PC-3 (cell line): ENCODE data around the gene TFF2. TPM values are rescaled to one million over a fixed set of nuclear protein-coding genes. Genes with fewer than 3 reads are reported as not detected.

Experiments used
- ATAC-seq: fragments of 200-7000 bp; cut with Tn5 transposase; 2 replicates; pipeline ENCODE4 v1.9.1; 2020; ENCODE audit warnings: mild to moderate bottlenecking, moderate library complexity
- BruUV-seq: library from RNA; stranded (reverse); fragments of 400-500 nt; replicated peaks from 2 replicates; lab custom pipeline; 2021; lab: Mats Ljungman, UMichigan
- CTCF ChIA-PET: fragments of 300-600 bp; sonication (Branson Sonifier 250); formaldehyde crosslinking; loops from one replicate; lab custom pipeline; 2022; ENCODE audit warnings: antibody characterized with exemption; lab: Charles Lee
- POLR2A ChIA-PET: fragments of 300-600 bp; sonication (Branson Sonifier 250); formaldehyde crosslinking; loops from one replicate; lab custom pipeline; 2022; ENCODE audit warnings: antibody characterized with exemption; ENCODE audit not compliant: unreplicated experiment; lab: Charles Lee
- DNase-seq: peaks from one replicate; pipeline ENCODE4 v3.0.0-alpha.2; 2015
- H2AFZ ChIP-seq: fragments of 300-600 bp; sonication (generic); 2 replicates; pipeline ENCODE4 v1.6.0; 2016; ENCODE audit warnings: antibody characterized with exemption, low read length
- H3F3A ChIP-seq: fragments of 300-600 bp; sonication (generic); one replicate; pipeline ENCODE4 v1.6.0; 2017; ENCODE audit warnings: antibody characterized with exemption, low read length, control low read depth, mild to moderate bottlenecking; ENCODE audit not compliant: unreplicated experiment
- H3K27ac ChIP-seq: fragments of 300-600 bp; sonication (generic); 2 replicates; pipeline ENCODE4 v1.5.1; 2016; ENCODE audit warnings: mild to moderate bottlenecking, low read length
- H3K27me3 ChIP-seq: fragments of 300-600 bp; sonication (generic); 2 replicates; pipeline ENCODE4 v1.6.1; 2016; ENCODE audit warnings: low read length, mixed read lengths
- H3K36me3 ChIP-seq: fragments of 300-600 bp; sonication (generic); 2 replicates; pipeline ENCODE4 v1.6.1; 2016; ENCODE audit warnings: low read depth, mixed run types, low read length, mixed read lengths
- H3K4me1 ChIP-seq: fragments of 300-600 bp; sonication (generic); 2 replicates; pipeline ENCODE4 v1.5.1; 2016; ENCODE audit warnings: low read length; ENCODE audit not compliant: insufficient read depth
- H3K4me2 ChIP-seq: fragments of 300-600 bp; sonication (generic); 2 replicates; pipeline ENCODE4 v1.6.0; 2016; ENCODE audit warnings: low read length
- H3K4me3 ChIP-seq: fragments of 300-600 bp; sonication (generic); 2 replicates; pipeline ENCODE4 v1.5.1; 2016; ENCODE audit warnings: mild to moderate bottlenecking, low read length, mixed read lengths
- H3K79me2 ChIP-seq: fragments of 300-600 bp; sonication (generic); 2 replicates; pipeline ENCODE4 v1.6.1; 2017; ENCODE audit warnings: low read length, mixed read lengths
- H3K9ac ChIP-seq: fragments of 300-600 bp; sonication (generic); 2 replicates; pipeline ENCODE4 v1.6.0; 2016; ENCODE audit warnings: mild to moderate bottlenecking, low read length
- H3K9me2 ChIP-seq: fragments of 300-600 bp; sonication (generic); replicated peaks from 2 replicates; pipeline ENCODE4 v1.6.1; 2016; ENCODE audit warnings: mixed run types, low read length, mixed read lengths
- H3K9me3 ChIP-seq: fragments of 300-600 bp; sonication (generic); 2 replicates; pipeline ENCODE4 v1.6.1; 2016; ENCODE audit warnings: low read length, mixed read lengths
- H4K20me1 ChIP-seq: fragments of 300-600 bp; sonication (generic); 2 replicates; pipeline ENCODE4 v1.6.1; 2016; ENCODE audit warnings: low read length, mixed read lengths
- EZH2 ChIP-seq: fragments of 300-600 bp; sonication (generic); IDR thresholded peaks from one replicate; pipeline ENCODE4 v1.6.1; 2017; ENCODE audit warnings: antibody characterized with exemption, mild to moderate bottlenecking, low read length; ENCODE audit not compliant: unreplicated experiment
- EZH2phosphoT487 ChIP-seq: fragments of 300-600 bp; sonication (generic); IDR thresholded peaks from 2 replicates; pipeline ENCODE4 v1.6.1; 2018; ENCODE audit warnings: mild to moderate bottlenecking, antibody characterized with exemption, low read length, borderline replicate concordance
- intact Hi-C: fragments of 100-400 bp; cut with micrococcal nuclease; formaldehyde crosslinking; loops from 2 replicates; pipeline ENCODE4 v1.9.0; 2023
- total RNA-seq: library from RNA; depleted of rRNA; stranded (reverse); fragments of >200 nt; gene quantifications from 2 replicates; pipeline ENCODE4 v1.2.3, GENCODE V29; 2014
- TF ChIP-seq, protein P1 (sequence below): fragments of 300-600 bp; sonication (generic); conservative IDR thresholded peaks from 2 replicates; pipeline ENCODE4 v1.5.1; 2017; ENCODE audit warnings: antibody characterized with exemption, low read depth, mild to moderate bottlenecking, low read length

The TFF2 gene
- total RNA-seq, 1 experiment from 2014 or later = 21.1 TPM

- no peaks in the 10 kb centered on the region for H3K36me3 ChIP-seq
- H3K4me1 ChIP-seq = peaks cover 14% of the 10 kb centered on the region
- H3K9me3 ChIP-seq = no peaks in the 10 kb centered on the region
- TF ChIP-seq, protein P1, sequence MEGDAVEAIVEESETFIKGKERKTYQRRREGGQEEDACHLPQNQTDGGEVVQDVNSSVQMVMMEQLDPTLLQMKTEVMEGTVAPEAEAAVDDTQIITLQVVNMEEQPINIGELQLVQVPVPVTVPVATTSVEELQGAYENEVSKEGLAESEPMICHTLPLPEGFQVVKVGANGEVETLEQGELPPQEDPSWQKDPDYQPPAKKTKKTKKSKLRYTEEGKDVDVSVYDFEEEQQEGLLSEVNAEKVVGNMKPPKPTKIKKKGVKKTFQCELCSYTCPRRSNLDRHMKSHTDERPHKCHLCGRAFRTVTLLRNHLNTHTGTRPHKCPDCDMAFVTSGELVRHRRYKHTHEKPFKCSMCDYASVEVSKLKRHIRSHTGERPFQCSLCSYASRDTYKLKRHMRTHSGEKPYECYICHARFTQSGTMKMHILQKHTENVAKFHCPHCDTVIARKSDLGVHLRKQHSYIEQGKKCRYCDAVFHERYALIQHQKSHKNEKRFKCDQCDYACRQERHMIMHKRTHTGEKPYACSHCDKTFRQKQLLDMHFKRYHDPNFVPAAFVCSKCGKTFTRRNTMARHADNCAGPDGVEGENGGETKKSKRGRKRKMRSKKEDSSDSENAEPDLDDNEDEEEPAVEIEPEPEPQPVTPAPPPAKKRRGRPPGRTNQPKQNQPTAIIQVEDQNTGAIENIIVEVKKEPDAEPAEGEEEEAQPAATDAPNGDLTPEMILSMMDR = no peak
- TF ChIP-seq EZH2 (no peak), EZH2phosphoT487 (no peak)
- H3K9me2 ChIP-seq = no peaks in the 10 kb centered on the region
- DNase-seq = no peak
- no peaks in the 10 kb centered on the region for H3K27me3 ChIP-seq
- no peak overlapping the region for H2AFZ ChIP-seq
- H3K27ac ChIP-seq = no peak overlapping the region
- no peaks in the 10 kb centered on the region for H4K20me1 ChIP-seq
- no peak overlapping the region for H3K9ac ChIP-seq
- H3K4me3 ChIP-seq = no peak overlapping the region
- intact Hi-C loops = no loop called here
- no peak for ATAC-seq
- no peak overlapping the region for H3K4me2 ChIP-seq
- POLR2A ChIA-PET = no interaction called here
- CTCF ChIA-PET = no interaction called here
- H3K79me2 ChIP-seq = no peaks in the 10 kb centered on the region
- BruUV-seq = no TSS peak
- no peaks in the 10 kb centered on the region for H3F3A ChIP-seq
These were observed 22.6 kb upstream of the TFF2 start for GRCh38 chr21:42373196-42373907.

DNA sequence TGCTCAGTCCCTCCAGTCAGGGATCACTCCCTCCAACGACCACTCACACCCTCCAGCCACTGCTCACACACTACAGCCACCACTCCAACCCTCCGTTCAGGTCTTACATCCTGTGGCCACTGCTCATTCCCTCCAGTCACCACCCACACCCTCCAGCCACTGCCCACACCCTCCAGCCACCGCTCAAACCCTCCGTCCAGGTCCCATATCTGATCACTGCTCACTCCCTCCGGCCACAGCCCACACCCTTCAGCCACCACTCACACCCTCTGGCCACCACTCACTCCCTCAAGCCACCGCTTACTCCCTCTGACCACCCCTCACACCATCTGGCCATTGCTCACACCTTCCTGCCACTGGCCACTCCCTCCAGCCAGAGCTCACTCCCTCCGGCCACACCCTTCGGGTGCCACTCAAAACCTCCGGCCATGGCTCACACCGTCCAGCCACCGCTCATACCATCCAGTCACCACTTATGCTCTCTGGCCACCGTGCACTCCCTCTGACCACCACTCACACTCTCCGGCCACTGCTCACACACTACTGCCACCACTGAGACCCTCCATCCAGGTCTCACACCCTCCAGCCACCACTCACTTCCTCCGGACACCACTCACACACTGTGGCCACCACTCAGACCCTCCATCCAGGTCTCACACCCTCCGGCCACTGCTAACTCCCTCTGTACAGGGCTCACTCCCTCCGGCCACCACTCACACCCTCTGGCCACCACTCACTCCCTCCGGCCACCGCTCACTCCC lies 20.3 kb upstream of the TFF2 start:
- Histone ChIP-seq H3K4me3 (no peak overlapping the region), H3K4me2 (no peak overlapping the region), H3K36me3 (no peaks in the 10 kb centered on the region), H2AFZ (no peak overlapping the region), H3K9ac (no peak overlapping the region), H3K9me2 (no peaks in the 10 kb centered on the region), H3F3A (no peaks in the 10 kb centered on the region), H4K20me1 (no peaks in the 10 kb centered on the region), H3K9me3 (no peaks in the 10 kb centered on the region), H3K4me1 (peaks cover 23% of the 10 kb centered on the region), H3K27me3 (no peaks in the 10 kb centered on the region), H3K27ac (no peak overlapping the region), H3K79me2 (no peaks in the 10 kb centered on the region)
- POLR2A ChIA-PET = no interaction called here
- TF ChIP-seq, protein P1 = no peak
- TF ChIP-seq EZH2 (no peak), EZH2phosphoT487 (no peak)
- CTCF ChIA-PET = no interaction called here
- DNase-seq = no peak
- ATAC-seq = no peak
- intact Hi-C loops = no loop called here
- no TSS peak for BruUV-seq

DNA sequence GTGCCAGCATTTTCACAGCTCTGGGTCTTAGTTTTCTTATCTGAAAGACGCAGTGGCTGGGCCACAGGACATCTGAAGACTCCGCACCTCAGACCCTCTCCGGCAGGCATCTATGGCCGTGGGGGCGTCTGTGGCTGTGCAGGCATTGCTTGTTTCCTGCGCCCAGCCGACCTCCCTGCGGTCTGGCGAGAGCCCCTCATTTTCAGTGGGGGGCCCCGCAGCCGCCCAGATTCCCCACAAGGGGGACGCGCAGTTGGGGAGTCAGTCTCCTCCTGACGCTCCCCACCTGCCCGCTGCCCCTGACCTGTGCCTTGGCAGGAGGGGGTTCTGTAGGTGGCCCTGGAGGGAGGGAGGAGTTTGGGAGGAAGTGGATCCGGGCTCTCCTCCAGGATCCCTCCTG lies 19.0 kb upstream of the TFF2 start:
- DNase-seq (no peak), ATAC-seq (no peak)
- no peaks in the 10 kb centered on the region for H3K9me3 ChIP-seq
- peaks cover 28% of the 10 kb centered on the region for H3K4me1 ChIP-seq
- no peak overlapping the region for H3K9ac ChIP-seq
- no peak overlapping the region for H3K4me3 ChIP-seq
- no peaks in the 10 kb centered on the region for H3K79me2 ChIP-seq
- H3K27me3 ChIP-seq = no peaks in the 10 kb centered on the region
- CTCF ChIA-PET = no interaction called here
- H3K36me3 ChIP-seq = no peaks in the 10 kb centered on the region
- H3K27ac ChIP-seq = no peak overlapping the region
- H4K20me1 ChIP-seq = no peaks in the 10 kb centered on the region
- TF ChIP-seq EZH2phosphoT487 (no peak), EZH2 (no peak)
- TF ChIP-seq, protein P1 = no peak
- POLR2A ChIA-PET = no interaction called here
- H2AFZ ChIP-seq = no peak overlapping the region
- no peaks in the 10 kb centered on the region for H3F3A ChIP-seq
- no TSS peak for BruUV-seq
- intact Hi-C loops = loop anchor here (5.0 kb wide), 1 partner anchor 63 kb away; no protein-coding TSS in a partner anchor
- no peaks in the 10 kb centered on the region for H3K9me2 ChIP-seq
- no peak overlapping the region for H3K4me2 ChIP-seq
